ENCODE measurements around the gene SUPT3H. TPM values are rescaled to one million over a fixed set of nuclear protein-coding genes. Genes with fewer than 3 reads are reported as not detected.
A peak's percentile ranks its signal among the peaks of the same experiment; 100 is the strongest.

SUPT3H gene
- total RNA-seq, 8 experiments from 2014 or later, result 8.7 to 43.2 (median 20.5) TPM

DNA sequence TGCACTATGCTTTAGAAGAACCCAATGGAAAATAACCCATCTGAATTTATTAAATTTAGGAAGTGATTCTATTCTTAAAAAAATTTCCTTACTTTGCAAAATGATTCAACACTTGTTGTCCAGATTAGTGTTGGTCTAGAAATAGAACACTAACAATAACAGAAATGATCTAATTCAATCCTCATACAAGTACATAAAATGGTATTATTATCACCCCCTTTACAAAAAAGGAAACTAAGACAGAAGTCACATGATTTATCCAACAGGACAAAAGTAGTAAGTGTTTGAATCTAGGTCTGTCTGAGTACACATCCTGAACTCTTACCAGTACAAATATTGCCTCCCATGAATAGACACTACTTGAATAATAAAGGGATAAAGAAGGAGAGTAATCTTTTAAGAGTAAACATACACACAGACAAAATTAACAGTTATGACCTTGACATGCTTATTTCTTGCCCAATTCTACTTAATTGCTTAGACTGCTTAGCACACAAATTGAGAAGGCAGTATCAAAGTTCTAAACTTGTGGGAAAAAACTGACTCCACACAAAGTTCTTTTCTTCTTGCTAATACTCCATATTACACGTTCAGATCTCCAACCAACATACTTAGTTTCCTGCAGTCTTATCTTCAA is 245.0 kb downstream of the SUPT3H start:
- in situ Hi-C loops (cut with MboI; ENCODE audit: low pct_unique_long_range_greater_than_20kb in 2 of 9, low sequenced_read_pairs in 9 of 9, unreplicated experiment in 9 of 9), result no loop called here
- ATAC-seq (replicated peaks in 6 of 8), result no peak
- Histone ChIP-seq H3K4me1 (replicated peaks in 1 of 2) (no peaks in the 10 kb centered on the region), H3K27ac (no peak overlapping the region), H3K4me3 (no peak overlapping the region)
- WGBS, 10 experiments, result 50 to 100% (median 80%) methylated on average over 1 of the region's 1 CpG; no CpG with 5 or more reads in 3 of the 10 experiments

DNA sequence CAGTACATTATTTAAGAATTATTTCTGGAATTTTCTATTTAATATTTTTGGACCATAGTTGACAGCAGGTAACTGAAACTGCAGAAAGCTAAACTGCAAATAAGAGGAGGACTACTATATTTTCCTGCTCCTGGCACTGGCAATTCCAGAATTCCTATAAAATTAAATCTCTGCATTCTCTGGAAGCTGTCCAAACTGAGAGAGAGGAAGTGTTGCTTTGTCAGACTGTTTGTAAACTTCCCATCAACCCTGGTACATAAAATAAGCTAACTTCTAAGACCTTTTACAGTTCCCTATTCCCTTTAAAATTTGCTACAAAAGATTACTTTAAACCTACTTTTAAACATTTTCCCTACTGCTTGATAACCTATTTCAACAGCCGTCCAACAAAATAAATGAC is 245.7 kb downstream of the SUPT3H start:
- Histone ChIP-seq H3K4me3 (no peak overlapping the region), H3K4me1 (replicated peaks in 1 of 2) (no peaks in the 10 kb centered on the region), H3K27ac (no peak overlapping the region)
- WGBS, 10 experiments, result 0 to 100% (median 100%) methylated on average over 1 of the region's 1 CpG; no CpG with 5 or more reads in 2 of the 10 experiments
- in situ Hi-C loops (cut with MboI; ENCODE audit: low pct_unique_long_range_greater_than_20kb in 2 of 9, low sequenced_read_pairs in 9 of 9, unreplicated experiment in 9 of 9), result no loop called here
- ATAC-seq (replicated peaks in 6 of 8), result no peak

- ATAC-seq (replicated peaks in 6 of 8), result peak in 1 of 8 experiments; percentile 49
- WGBS, 10 experiments, result 86 to 100% (median 88%) methylated on average over 1 of the region's 1 CpG; no CpG with 5 or more reads in 3 of the 10 experiments
- no peak overlapping the region for H3K4me3 ChIP-seq
- no peaks in the 10 kb centered on the region for H3K4me1 ChIP-seq (replicated peaks in 1 of 2)
- in situ Hi-C loops (cut with MboI; ENCODE audit: low pct_unique_long_range_greater_than_20kb in 2 of 9, low sequenced_read_pairs in 9 of 9, unreplicated experiment in 9 of 9), result no loop called here
- H3K27ac ChIP-seq, result no peak overlapping the region
These were observed 248.7 kb downstream of the SUPT3H start for GRCh38 chr6:45129051-45129450.

- 67 to 100% (median 93%) methylated on average over 1 to 2 of the region's 2 CpGs; no CpG with 5 or more reads in 3 of the 10 experiments for WGBS, 10 experiments
- in situ Hi-C loops (cut with MboI; ENCODE audit: low pct_unique_long_range_greater_than_20kb in 2 of 9, low sequenced_read_pairs in 9 of 9, unreplicated experiment in 9 of 9), result no loop called here
- ATAC-seq (replicated peaks in 6 of 8), result no peak
- no peak overlapping the region for H3K4me3 ChIP-seq
- no peak overlapping the region for H3K27ac ChIP-seq
- H3K4me1 ChIP-seq (replicated peaks in 1 of 2), result no peaks in the 10 kb centered on the region
These were observed 250.5 kb downstream of the SUPT3H start for GRCh38 chr6:45127185-45127584.

DNA sequence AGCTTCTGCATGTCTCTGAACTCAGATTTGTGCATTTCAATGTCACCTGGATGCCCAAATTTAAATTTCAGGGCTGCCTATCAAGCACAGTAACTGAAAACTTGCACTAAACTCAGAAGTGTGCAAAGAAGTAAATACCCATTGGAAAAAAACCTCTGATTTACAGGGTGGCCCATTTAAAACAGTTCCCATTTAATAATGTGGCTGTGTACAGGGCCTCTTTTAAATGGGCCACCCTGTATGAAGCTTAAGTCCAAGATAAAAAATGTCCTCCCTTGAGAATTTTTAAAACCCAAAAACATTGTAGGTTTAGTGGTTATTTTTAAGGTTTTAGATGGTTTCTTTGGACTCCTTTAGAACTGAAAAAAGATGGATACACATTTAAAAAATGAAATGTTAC is 251.7 kb downstream of the SUPT3H start:
- no peak overlapping the region for H3K27ac ChIP-seq
- H3K4me3 ChIP-seq, result no peak overlapping the region
- no peaks in the 10 kb centered on the region for H3K4me1 ChIP-seq (replicated peaks in 1 of 2)
- in situ Hi-C loops (cut with MboI; ENCODE audit: low pct_unique_long_range_greater_than_20kb in 2 of 9, low sequenced_read_pairs in 9 of 9, unreplicated experiment in 9 of 9), result no loop called here
- ATAC-seq (replicated peaks in 6 of 8), result no peak

DNA sequence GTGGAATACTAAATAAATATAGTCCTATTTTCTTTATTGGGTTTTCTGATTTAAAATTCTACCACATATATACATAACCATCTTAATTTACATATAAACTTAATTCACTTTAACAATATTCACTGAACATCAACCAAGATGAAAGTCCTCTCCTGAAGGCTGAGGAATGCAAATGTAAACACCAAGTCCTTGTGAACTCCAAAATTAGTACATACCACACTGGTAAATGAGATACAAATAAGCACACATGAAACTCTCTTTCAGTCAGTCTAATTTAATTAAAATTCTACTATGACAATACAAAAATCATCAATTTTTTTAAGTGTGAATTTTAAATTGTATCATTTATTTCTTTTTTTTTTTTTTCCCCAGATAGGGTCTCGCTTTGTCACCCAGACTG is 254.7 kb downstream of the SUPT3H start:
- ATAC-seq (replicated peaks in 6 of 8), result no peak
- H3K4me3 ChIP-seq, result no peak overlapping the region
- no peaks in the 10 kb centered on the region for H3K4me1 ChIP-seq (replicated peaks in 1 of 2)
- 89 to 100% (median 100%) methylated on average over 1 of the region's 1 CpG; no CpG with 5 or more reads in 4 of the 10 experiments for WGBS, 10 experiments
- H3K27ac ChIP-seq, result no peak overlapping the region
- in situ Hi-C loops (cut with MboI; ENCODE audit: low pct_unique_long_range_greater_than_20kb in 2 of 9, low sequenced_read_pairs in 9 of 9, unreplicated experiment in 9 of 9), result no loop called here

DNA sequence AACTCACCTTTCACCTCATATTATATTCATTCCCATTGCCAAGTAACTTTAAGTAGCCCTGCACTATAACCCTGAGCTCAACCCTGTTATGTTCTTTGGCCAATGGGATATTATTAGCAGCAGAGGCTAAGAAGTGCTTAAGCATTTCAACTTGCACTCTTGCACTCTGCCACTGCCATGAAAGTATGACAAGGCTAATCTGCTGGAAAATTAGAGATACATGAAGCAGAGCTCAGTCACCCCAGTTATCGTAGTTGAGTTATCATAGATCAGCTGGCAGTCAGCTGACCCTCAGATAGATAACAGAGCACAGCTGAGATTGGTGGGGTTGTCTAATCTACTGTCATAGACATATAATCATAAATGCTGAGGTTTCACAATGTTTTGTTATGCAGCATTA is 259.0 kb downstream of the SUPT3H start:
- H3K4me3 ChIP-seq, result no peak overlapping the region
- in situ Hi-C loops (cut with MboI; ENCODE audit: low pct_unique_long_range_greater_than_20kb in 2 of 9, low sequenced_read_pairs in 9 of 9, unreplicated experiment in 9 of 9), result no loop called here
- peak in 1 of 8 experiments; percentile 15 for ATAC-seq (replicated peaks in 6 of 8)
- no peaks in the 10 kb centered on the region for H3K4me1 ChIP-seq (replicated peaks in 1 of 2)
- WGBS, 10 experiments, result 80 to 100% (median 96%) methylated on average over 1 of the region's 1 CpG; no CpG with 5 or more reads in 6 of the 10 experiments
- no peak overlapping the region for H3K27ac ChIP-seq

GRCh38 chr6:45116714-45117410 is 260.9 kb downstream of the SUPT3H start:
- no peaks in the 10 kb centered on the region for H3K4me1 ChIP-seq (replicated peaks in 1 of 2)
- in situ Hi-C loops (cut with MboI; ENCODE audit: low pct_unique_long_range_greater_than_20kb in 2 of 9, low sequenced_read_pairs in 9 of 9, unreplicated experiment in 9 of 9), result no loop called here
- H3K27ac ChIP-seq, result no peak overlapping the region
- H3K4me3 ChIP-seq, result no peak overlapping the region
- peak in 1 of 8 experiments; percentile 34 for ATAC-seq (replicated peaks in 6 of 8)

DNA sequence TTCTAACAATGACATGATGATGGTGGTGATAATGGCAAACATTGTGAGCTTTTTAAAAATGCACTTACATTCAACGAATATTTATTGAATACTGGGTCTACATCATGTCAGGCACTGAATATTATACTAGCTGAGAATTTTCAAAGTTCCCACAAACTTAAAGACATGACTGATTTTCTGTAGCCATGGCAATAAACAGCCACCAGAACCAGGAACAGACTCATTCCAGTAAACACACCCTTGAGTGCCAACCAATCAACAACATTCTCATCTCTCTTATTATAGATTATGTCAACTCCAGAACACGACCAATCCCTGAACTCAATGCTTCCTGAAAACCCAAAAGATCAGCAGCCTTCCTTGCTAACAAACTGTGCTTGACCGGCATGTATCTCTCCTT is 262.0 kb downstream of the SUPT3H start:
- Histone ChIP-seq H3K4me1 (replicated peaks in 1 of 2) (no peaks in the 10 kb centered on the region), H3K27ac (no peak overlapping the region), H3K4me3 (no peak overlapping the region)
- WGBS, 10 experiments, result 76 to 100% (median 94%) methylated on average over 2 to 3 of the region's 3 CpGs
- peak in 3 of 8 experiments; percentile 25 to 67 (median 56) for ATAC-seq (replicated peaks in 6 of 8)
- in situ Hi-C loops (cut with MboI; ENCODE audit: low pct_unique_long_range_greater_than_20kb in 2 of 9, low sequenced_read_pairs in 9 of 9, unreplicated experiment in 9 of 9), result no loop called here

GRCh38 chr6:45112711-45113110 is 265.0 kb downstream of the SUPT3H start:
- in situ Hi-C loops (cut with MboI; ENCODE audit: low pct_unique_long_range_greater_than_20kb in 2 of 9, low sequenced_read_pairs in 9 of 9, unreplicated experiment in 9 of 9), result no loop called here
- Histone ChIP-seq H3K4me1 (replicated peaks in 1 of 2) (no peaks in the 10 kb centered on the region), H3K27ac (no peak overlapping the region), H3K4me3 (no peak overlapping the region)
- no peak for ATAC-seq (replicated peaks in 6 of 8)

GRCh38 chr6:45109551-45109950 is 268.2 kb downstream of the SUPT3H start:
- ATAC-seq (replicated peaks in 6 of 8), result no peak

DNA sequence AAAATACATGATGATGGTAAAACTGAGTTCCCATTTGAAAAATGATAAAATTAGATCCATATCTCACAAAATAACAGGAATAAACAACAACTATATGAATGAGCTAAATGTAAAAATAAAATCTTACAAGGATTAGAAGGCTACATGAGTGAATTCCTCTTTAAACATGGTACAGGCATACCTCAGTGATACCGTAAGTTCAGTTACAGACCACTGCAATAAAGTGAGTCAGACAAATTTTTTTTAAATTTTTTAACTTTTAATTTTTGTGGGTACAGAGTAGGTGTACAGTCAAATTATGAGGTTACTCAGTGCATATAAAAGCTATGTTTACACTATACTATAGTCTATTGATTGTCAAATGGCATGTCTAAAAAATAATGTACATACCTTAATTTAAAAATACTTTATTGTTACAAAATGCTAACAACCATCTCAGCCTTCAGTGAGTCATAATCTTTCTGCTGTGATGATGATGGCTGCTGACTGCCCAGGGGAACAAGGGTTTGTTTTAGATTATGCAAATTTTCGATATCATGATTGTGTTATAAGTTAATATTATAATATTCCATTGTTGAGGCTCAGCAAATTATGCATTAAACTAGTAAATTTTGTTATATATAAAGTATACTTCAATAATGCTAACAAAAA is 272.4 kb downstream of the SUPT3H start:
- in situ Hi-C loops (cut with MboI; ENCODE audit: low pct_unique_long_range_greater_than_20kb in 2 of 9, low sequenced_read_pairs in 9 of 9, unreplicated experiment in 9 of 9), result no loop called here
- WGBS, 10 experiments, result 46 to 100% (median 96%) methylated on average over 1 to 2 of the region's 2 CpGs; no CpG with 5 or more reads in 1 of the 10 experiments
- H3K27ac ChIP-seq, result no peak overlapping the region
- ATAC-seq (replicated peaks in 6 of 8), result no peak
- H3K4me3 ChIP-seq, result no peak overlapping the region
- no peaks in the 10 kb centered on the region for H3K4me1 ChIP-seq (replicated peaks in 1 of 2)

More at GRCh38 chr6:45109551-45109950, 268.2 kb downstream of the SUPT3H start:
- WGBS, 10 experiments, result 0 to 100% (median 61%) methylated on average over 1 of the region's 1 CpG; no CpG with 5 or more reads in 2 of the 10 experiments
- H3K4me3 ChIP-seq, result no peak overlapping the region
- no peaks in the 10 kb centered on the region for H3K4me1 ChIP-seq (replicated peaks in 1 of 2)
- in situ Hi-C loops (cut with MboI; ENCODE audit: low pct_unique_long_range_greater_than_20kb in 2 of 9, low sequenced_read_pairs in 9 of 9, unreplicated experiment in 9 of 9), result no loop called here
- no peak overlapping the region for H3K27ac ChIP-seq

- in situ Hi-C loops (cut with MboI; ENCODE audit: low pct_unique_long_range_greater_than_20kb in 2 of 9, low sequenced_read_pairs in 9 of 9, unreplicated experiment in 9 of 9), result no loop called here
- ATAC-seq (replicated peaks in 6 of 8), result no peak
- WGBS, 10 experiments, result 0 to 100% (median 80%) methylated on average over 1 of the region's 1 CpG; no CpG with 5 or more reads in 1 of the 10 experiments
- Histone ChIP-seq H3K27ac (no peak overlapping the region), H3K4me3 (no peak overlapping the region), H3K4me1 (replicated peaks in 1 of 2) (no peaks in the 10 kb centered on the region)
These were observed 273.3 kb downstream of the SUPT3H start for GRCh38 chr6:45104429-45104828.
